GM19438 (cell line): ENCODE measurements around the gene GAB1.

Source experiments
- ATAC-seq: cut with Tn5 transposase; IDR thresholded peaks from one replicate; pipeline ENCODE4 v1.9.1; 2021; ENCODE audit warnings: low read depth; ENCODE audit not compliant: unreplicated experiment

GAB1 gene

DNA sequence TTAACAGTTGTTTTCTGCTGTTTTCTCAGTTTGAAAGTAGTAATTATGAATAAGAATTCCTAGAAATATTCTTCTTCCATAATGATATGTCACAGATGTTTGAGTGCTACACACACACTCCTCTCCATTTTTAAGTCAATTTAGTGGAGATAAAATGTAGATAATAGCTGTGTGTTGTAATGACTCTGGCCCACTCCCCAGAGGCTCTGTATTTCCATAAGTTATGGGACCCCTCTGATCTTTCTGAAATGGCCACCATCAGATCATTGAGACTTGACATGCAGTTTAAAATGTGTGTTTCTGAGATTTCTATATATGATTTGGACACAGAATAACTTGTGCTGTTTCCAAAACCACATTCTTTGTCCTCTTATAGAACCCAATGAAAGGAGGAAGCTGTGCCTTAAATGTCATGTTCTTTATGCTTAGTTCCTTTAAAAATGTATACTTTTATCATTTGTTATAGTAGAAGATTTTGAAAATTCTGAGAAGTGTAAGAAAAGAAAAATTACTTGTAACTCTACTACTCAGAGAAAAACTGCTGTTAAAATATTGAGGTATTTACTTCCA, 46.4 kb downstream of the GAB1 start:
- ATAC-seq: no peak

GRCh38 chr4:143384381-143384994, 47.8 kb downstream of the GAB1 start:
- no peak for ATAC-seq

GRCh38 chr4:143386812-143387211, 50.1 kb downstream of the GAB1 start:
- no peak for ATAC-seq

DNA sequence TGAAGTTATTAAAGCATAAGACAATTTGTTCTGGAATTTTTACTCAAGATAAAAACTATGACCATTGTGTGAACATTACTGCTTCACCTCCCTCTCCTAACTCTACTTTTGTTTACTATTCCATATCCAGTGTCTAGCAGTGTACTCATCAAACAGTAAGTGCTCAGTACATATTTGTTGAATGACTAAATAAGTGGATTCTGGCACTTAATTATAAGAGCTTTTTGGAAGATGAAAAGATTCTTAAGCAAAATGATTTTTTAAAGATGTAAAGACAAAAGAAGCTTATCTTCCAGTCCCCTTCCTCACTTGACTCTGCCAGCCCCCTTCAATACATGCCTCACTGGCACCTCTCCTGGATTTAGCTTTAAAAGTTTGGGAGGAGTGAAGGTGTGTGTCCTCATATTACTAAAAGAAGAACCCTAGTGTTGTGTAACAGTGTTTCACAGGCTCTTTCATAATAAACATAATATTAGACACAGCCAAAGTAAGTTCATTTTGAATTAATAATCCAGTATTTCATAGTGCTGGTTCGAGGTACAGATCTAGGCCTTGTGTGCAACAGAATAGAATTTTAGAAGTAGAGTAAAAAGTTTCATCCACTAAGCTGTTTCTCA, 53.0 kb downstream of the GAB1 start:
- ATAC-seq: no peak

DNA sequence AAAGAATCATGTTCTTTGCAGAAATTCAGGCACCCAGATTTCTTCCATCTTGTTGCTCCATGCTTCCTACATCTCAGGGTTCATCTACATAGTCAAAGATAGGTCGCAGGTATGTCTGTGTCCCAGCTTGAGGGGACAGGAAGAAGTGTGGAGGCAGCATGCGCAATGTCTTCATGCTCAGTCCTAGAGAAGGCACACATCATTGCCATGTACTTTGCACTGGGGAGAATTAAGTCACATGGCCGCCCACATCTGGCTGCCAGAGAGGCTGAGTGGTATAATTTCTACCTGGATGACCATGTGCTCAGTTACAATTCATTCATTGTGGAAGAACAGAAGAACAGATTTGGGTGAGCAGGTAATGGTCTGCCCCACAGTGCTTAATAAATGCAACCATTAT, 54.1 kb downstream of the GAB1 start:
- ATAC-seq: no peak

- ATAC-seq: no peak
Measured at GRCh38 chr4:143391261-143391660, 54.6 kb downstream of the GAB1 start.

GRCh38 chr4:143391895-143392294, 55.2 kb downstream of the GAB1 start:
- no peak for ATAC-seq

DNA sequence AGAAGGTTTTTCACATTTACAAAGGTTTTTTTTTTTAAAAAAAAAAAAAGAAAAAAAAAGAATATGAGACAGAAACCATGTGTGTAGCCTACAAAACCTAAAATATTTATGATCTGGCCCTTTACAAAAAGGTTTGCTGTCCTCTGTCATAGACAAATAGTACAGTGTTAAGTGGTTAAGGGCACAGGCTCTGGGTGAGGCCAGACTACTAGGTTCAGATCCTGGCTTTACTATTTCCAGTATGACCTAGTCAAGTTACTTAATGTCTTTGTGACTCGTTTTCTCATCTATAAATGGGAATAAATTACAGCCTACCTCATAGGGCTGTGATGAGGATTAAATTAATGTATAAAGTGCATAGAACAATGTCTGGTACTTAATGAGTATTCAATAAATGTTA, 56.5 kb downstream of the GAB1 start:
- no peak for ATAC-seq

GRCh38 chr4:143394739-143395453, 58.2 kb downstream of the GAB1 start:
- no peak for ATAC-seq

GRCh38 chr4:143396695-143397094, 60.0 kb downstream of the GAB1 start:
- ATAC-seq: no peak

DNA sequence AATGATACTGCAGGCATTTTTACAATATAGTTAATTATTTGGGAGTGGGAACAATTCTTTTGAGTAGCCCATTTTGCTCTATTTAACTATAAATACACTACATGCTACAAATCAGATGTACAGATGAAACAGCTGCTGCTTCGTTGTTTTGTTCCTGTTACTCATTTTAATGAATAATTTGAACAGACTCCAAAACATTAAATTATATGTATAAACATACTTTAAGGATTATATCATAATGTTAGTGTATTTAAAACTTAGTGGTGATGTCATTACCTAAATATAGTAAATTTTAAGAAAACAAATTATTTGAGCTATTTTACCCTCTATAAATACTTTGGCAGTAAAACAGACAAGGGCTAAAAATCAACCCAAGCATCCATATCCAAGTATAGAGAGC, 60.7 kb downstream of the GAB1 start:
- ATAC-seq: no peak

- ATAC-seq: no peak
Measured at GRCh38 chr4:143397887-143398286, 61.2 kb downstream of the GAB1 start.

GRCh38 chr4:143399113-143399949, 62.7 kb downstream of the GAB1 start:
- ATAC-seq: peak; percentile 45

DNA sequence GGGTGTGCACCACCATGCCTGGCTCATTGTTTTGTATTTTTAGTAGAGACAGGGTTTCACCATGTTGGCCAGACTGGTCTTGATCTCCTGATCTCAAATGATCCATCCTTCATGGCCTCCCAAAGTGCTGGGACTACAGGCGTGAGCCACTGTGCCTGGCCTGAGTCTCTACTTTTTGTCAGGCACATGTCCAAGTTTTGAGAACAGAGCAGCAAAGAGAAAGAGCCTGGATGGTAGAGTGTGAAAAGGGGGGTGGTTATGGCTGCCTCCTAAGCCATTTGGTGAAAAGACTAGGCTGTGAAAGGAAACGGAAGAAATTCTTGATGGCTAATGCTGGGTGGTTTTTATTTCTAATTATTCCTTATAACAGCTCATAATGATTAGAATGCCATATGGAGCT, 63.4 kb downstream of the GAB1 start:
- ATAC-seq: no peak

DNA sequence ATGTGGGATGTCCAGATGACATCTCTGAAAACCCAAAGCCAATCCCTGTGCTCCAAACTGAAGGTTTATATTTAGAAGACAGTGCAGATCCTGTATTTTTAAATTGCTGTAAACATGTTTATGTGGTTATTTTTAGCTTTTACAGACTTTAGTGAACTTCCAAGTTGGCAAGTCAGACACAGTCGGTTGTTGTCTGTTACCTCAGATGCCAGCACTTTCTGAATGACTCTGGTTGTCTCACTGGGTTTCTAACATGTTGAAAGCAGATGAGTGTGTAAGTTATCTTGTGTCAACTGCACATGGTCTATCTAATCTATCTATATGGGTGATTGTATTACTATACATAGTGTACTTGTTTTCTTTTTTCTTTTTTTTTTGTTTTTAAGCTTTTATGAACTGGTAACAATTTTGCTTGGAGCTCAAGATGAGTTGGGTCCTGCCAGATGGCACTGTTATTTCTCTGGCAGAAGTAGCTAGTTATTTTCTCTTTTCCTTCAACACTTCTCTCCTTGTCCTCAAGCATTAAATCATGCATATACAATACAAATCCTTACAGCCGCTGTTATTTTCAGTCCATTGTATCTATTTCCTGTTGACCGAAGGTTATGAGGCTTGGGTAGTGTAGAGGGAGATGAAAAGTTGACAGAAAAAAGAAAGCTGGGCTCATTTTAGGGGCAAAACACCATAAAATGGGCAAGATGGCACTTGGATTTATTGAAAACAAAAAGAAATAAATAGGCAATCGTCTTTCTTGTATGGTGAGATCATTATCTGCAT, 66.3 kb downstream of the GAB1 start:
- no peak for ATAC-seq

GRCh38 chr4:143403553-143403820, 66.8 kb downstream of the GAB1 start:
- ATAC-seq: no peak

DNA sequence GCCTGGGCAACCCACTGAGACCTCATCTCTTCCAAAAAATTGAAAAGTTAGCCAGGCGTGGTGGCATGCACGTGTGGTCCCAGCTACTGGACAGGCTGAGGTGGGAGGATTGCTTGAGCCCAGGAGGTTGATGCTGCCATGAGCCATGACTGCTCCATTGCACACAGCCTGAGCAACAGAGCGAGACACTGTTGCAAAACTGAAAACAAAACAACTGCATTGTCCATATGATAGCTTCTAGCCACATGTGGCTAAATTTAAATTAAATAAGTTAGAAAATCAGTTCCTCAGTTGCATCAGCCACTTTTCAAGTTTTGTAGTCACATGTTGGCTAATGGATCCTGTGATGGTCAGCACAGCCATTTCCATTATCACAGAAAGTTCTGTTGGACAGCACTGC, 67.9 kb downstream of the GAB1 start:
- ATAC-seq: peak; percentile 93

DNA sequence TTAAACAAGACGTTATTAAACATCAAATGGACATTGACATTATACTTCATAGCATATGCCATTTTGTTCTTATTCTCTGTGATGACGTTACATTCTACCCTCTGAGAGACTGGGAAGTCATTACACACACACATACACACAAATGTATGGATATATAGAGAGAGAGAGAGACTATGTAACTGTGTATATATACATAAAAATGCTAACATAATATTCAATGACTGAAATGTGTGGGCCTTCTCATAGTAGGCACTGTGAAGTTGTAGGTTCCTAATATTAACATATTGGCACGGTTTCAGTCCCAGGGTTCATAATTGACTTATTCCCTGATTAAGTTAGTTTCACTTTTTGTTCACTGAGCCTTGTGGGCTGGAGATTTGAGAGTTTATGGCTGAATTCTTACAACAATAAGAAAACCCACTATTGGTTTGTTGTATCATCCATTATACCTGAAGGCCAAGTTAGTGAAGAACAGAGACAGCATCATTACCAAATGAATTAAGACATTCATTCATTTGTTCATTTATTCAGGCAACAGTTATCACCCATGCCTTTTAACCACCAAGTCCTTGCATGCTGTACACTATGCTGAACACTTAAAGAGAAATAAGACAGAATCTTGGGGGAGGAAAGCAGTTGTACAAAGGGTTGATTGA, 68.5 kb downstream of the GAB1 start:
- ATAC-seq: peak; percentile 31

GRCh38 chr4:143406523-143406922, 69.8 kb downstream of the GAB1 start:
- no peak for ATAC-seq

- no peak for ATAC-seq
Measured at GRCh38 chr4:143407474-143407873, 70.8 kb downstream of the GAB1 start.
